H9 (cell line): Measurements from ENCODE around the gene PRKAG2. TPM values are rescaled to one million over a fixed set of nuclear protein-coding genes. Genes with fewer than 3 reads are reported as not detected.
A peak's percentile ranks its signal among the peaks of the same experiment; 100 is the strongest.

Experiments
- DNase-seq: peaks from one replicate; pipeline ENCODE4 v3.0.0-alpha.2; 2017
- H2AFZ ChIP-seq: one replicate; pipeline ENCODE4 v1.6.1; 2013; ENCODE audit warnings: mild to moderate bottlenecking, low read length, control low read depth, moderate library complexity
- H2AK5ac ChIP-seq: 2 replicates; pipeline ENCODE4 v1.6.1; 2013; ENCODE audit warnings: low read length, control low read depth, mixed read lengths; ENCODE audit not compliant: insufficient read length
- H2BK120ac ChIP-seq: one replicate; pipeline ENCODE4 v1.6.1; 2013; ENCODE audit warnings: low read depth, mild to moderate bottlenecking, low read length, control low read depth, inconsistent platforms; ENCODE audit not compliant: poor library complexity, severe bottlenecking
- H2BK12ac ChIP-seq: 2 replicates; pipeline ENCODE4 v1.6.1; 2013; ENCODE audit warnings: low read length, control low read depth, mixed read lengths, low read depth; ENCODE audit not compliant: insufficient read length
- H2BK15ac ChIP-seq: 2 replicates; pipeline ENCODE4 v1.6.1; 2013; ENCODE audit warnings: low read depth, low read length, control low read depth
- H2BK20ac ChIP-seq: one replicate; pipeline ENCODE4 v1.6.1; 2013; ENCODE audit warnings: low read depth, mild to moderate bottlenecking, low read length, control low read depth, inconsistent platforms; ENCODE audit not compliant: poor library complexity, severe bottlenecking
- H2BK5ac ChIP-seq: 2 replicates; pipeline ENCODE4 v1.6.1; 2013; ENCODE audit warnings: low read length, control low read depth, mixed read lengths; ENCODE audit not compliant: insufficient read length
- H3K14ac ChIP-seq: 2 replicates; pipeline ENCODE4 v1.6.1; 2013; ENCODE audit warnings: low read length, control low read depth; ENCODE audit not compliant: insufficient read depth
- H3K18ac ChIP-seq: 2 replicates; pipeline ENCODE4 v1.6.1; 2013; ENCODE audit warnings: low read depth, mild to moderate bottlenecking, mixed read lengths, low read length, control low read depth; ENCODE audit not compliant: insufficient read length
- H3K23ac ChIP-seq: 2 replicates; pipeline ENCODE4 v1.6.1; 2013; ENCODE audit warnings: low read length, control low read depth, mixed read lengths, low read depth; ENCODE audit not compliant: insufficient read length
- H3K23me2 ChIP-seq: 2 replicates; pipeline ENCODE4 v1.6.1; 2013; ENCODE audit warnings: low read depth, mild to moderate bottlenecking, mixed read lengths, low read length, control low read depth; ENCODE audit not compliant: insufficient read length, poor library complexity, severe bottlenecking
- H3K27ac ChIP-seq: 2 replicates; pipeline ENCODE4 v1.5.1; 2013; ENCODE audit warnings: low read length, control low read depth, mixed read lengths, low read depth; ENCODE audit not compliant: insufficient read length
- H3K27me3 ChIP-seq: 2 replicates; pipeline ENCODE4 v1.6.1; 2013; ENCODE audit warnings: low read length, control low read depth, inconsistent platforms; ENCODE audit not compliant: insufficient read depth
- H3K4ac ChIP-seq: 2 replicates; pipeline ENCODE4 v1.6.1; 2013; ENCODE audit warnings: low read depth, mild to moderate bottlenecking, control low read depth, inconsistent platforms, low read length, moderate library complexity
- H3K4me1 ChIP-seq: 2 replicates; pipeline ENCODE4 v1.6.1; 2013; ENCODE audit warnings: low read length, control low read depth, inconsistent platforms; ENCODE audit not compliant: insufficient read depth
- H3K4me2 ChIP-seq: 2 replicates; pipeline ENCODE4 v1.6.1; 2013; ENCODE audit warnings: low read length, control low read depth, mixed read lengths; ENCODE audit not compliant: insufficient read length, insufficient read depth
- H3K56ac ChIP-seq: 2 replicates; pipeline ENCODE4 v1.6.1; 2013; ENCODE audit warnings: low read depth, mild to moderate bottlenecking, mixed read lengths, low read length, control low read depth; ENCODE audit not compliant: insufficient read length
- H3K79me1 ChIP-seq: 2 replicates; pipeline ENCODE4 v1.6.1; 2013; ENCODE audit warnings: low read depth, mild to moderate bottlenecking, moderate library complexity, low read length, control low read depth, inconsistent platforms; ENCODE audit not compliant: insufficient read depth, poor library complexity, severe bottlenecking
- H3K79me2 ChIP-seq: 2 replicates; pipeline ENCODE4 v1.6.1; 2013; ENCODE audit warnings: low read length, control low read depth, inconsistent platforms; ENCODE audit not compliant: insufficient read depth
- H3K9ac ChIP-seq: 2 replicates; pipeline ENCODE4 v1.6.1; 2013; ENCODE audit warnings: low read length, control low read depth, mixed read lengths; ENCODE audit not compliant: insufficient read length; ENCODE audit errors: extremely low read depth
- H3K9me3 ChIP-seq: one replicate; pipeline ENCODE4 v1.6.1; 2013; ENCODE audit warnings: low read depth, low read length, inconsistent platforms; ENCODE audit not compliant: control insufficient read depth
- H3T11ph ChIP-seq: one replicate; pipeline ENCODE4 v1.6.1; 2013; ENCODE audit warnings: mild to moderate bottlenecking, low read length, control low read depth, inconsistent platforms
- H4K20me1 ChIP-seq: one replicate; pipeline ENCODE4 v1.6.1; 2013; ENCODE audit not compliant: control insufficient read depth, insufficient read length, insufficient read depth
- H4K5ac ChIP-seq: 2 replicates; pipeline ENCODE4 v1.6.1; 2013; ENCODE audit warnings: low read depth, mild to moderate bottlenecking, mixed read lengths, low read length, control low read depth; ENCODE audit not compliant: insufficient read length
- H4K8ac ChIP-seq: replicated peaks from 2 replicates; pipeline ENCODE4 v1.6.1; 2013; ENCODE audit warnings: low read length, control low read depth, mixed read lengths, low read depth; ENCODE audit not compliant: insufficient read length
- H4K91ac ChIP-seq: 2 replicates; pipeline ENCODE4 v1.6.1; 2013; ENCODE audit warnings: low read depth, mild to moderate bottlenecking, moderate library complexity, mixed read lengths, low read length, control low read depth; ENCODE audit not compliant: insufficient read length
- H3K27ac Mint-ChIP-seq, 3 experiments: 2 replicates in 2 of 3; 3 replicates in 1 of 3; pipeline ENCODE4 v1.8.0; 2020 to 2021; ENCODE audit warnings: mixed read lengths in 3 of 3, mild to moderate bottlenecking in 1 of 3, moderate library complexity in 1 of 3
- H3K27me3 Mint-ChIP-seq: 2 replicates; pipeline ENCODE4 v1.8.0; 2021; ENCODE audit warnings: low read depth, mild to moderate bottlenecking, moderate library complexity, mixed read lengths
- H3K36me3 Mint-ChIP-seq, 3 experiments: 2 replicates in 2 of 3; 3 replicates in 1 of 3; pipeline ENCODE4 v1.8.0; 2020 to 2021; ENCODE audit warnings: low read depth in 3 of 3, mixed read lengths in 3 of 3; ENCODE audit not compliant: insufficient read depth in 1 of 3
- H3K4me1 Mint-ChIP-seq, 2 experiments: 2 replicates each; pipeline ENCODE4 v1.8.0; 2020; ENCODE audit warnings: mixed read lengths in 2 of 2
- H3K4me3 Mint-ChIP-seq, 2 experiments: 2 replicates in 1 of 2; 3 replicates in 1 of 2; pipeline ENCODE4 v1.8.0; 2020 to 2021; ENCODE audit warnings: mild to moderate bottlenecking in 2 of 2, mixed read lengths in 2 of 2, moderate library complexity in 1 of 2
- H3K9me3 Mint-ChIP-seq, 2 experiments: 2 replicates in 1 of 2; 3 replicates in 1 of 2; pipeline ENCODE4 v1.8.0; 2020; ENCODE audit warnings: mild to moderate bottlenecking in 2 of 2, mixed read lengths in 2 of 2, moderate library complexity in 1 of 2
- CTCF ChIP-seq: fragments of 200-600 bp; sonication (generic); conservative IDR thresholded peaks from 3 replicates; pipeline ENCODE4 v1.8.0; 2021; ENCODE audit warnings: antibody characterized with exemption, mild to moderate bottlenecking
- WGBS: extraction: QIAGEN DNeasy Blood & Tissue Kit; methylation state at CpG from one replicate; pipeline ENCODE4 v1.1.7; 2013; ENCODE audit warnings: missing lambda C conversion rate, low lambda C conversion rate, mixed read lengths; ENCODE audit not compliant: insufficient read length; ENCODE audit errors: extremely low coverage; 5-methylcytosine and 5-hydroxymethylcytosine counted together
- total RNA-seq: library from RNA; stranded (reverse); gene quantifications from 2 replicates; pipeline ENCODE4 v1.2.1, GENCODE V29; 2021

PRKAG2 gene
- total RNA-seq, 1 experiment from 2014 or later, result 11.8 TPM

GRCh38 chr7:151833691-151834090 is 43.2 kb downstream of the PRKAG2 start:
- no peak overlapping the region for H3K9ac ChIP-seq
- H3K27me3 ChIP-seq, result no peaks in the 10 kb centered on the region; the same call in 1 of the 2 replicates
- no peak overlapping the region for H2AFZ ChIP-seq
- Mint-ChIP-seq H3K4me1 (peaks cover 15% of the 10 kb centered on the region in 2 experiments), H3K9me3 (no peaks in the 10 kb centered on the region; a peak in 2 of 5 replicates), H3K27ac (no peak overlapping the region), H3K4me3 (no peak overlapping the region), H3K36me3 (no peaks in the 10 kb centered on the region), H3K27me3 (peaks cover 2% of the 10 kb centered on the region)
- H3K79me2 ChIP-seq, result no peaks in the 10 kb centered on the region
- H3K14ac ChIP-seq, result no peak overlapping the region
- no peak overlapping the region for H3T11ph ChIP-seq
- no peak overlapping the region for H3K23ac ChIP-seq
- TF ChIP-seq CTCF, result peak; percentile 38; the same call in 1 of the 3 replicates
- no peak overlapping the region for H2AK5ac ChIP-seq
- no peaks in the 10 kb centered on the region; the same call in 1 of the 2 replicates for H3K4me1 ChIP-seq
- no peaks in the 10 kb centered on the region for H3K9me3 ChIP-seq
- no peak overlapping the region for H3K27ac ChIP-seq
- no peak overlapping the region for H2BK15ac ChIP-seq
- no peak overlapping the region for H2BK5ac ChIP-seq
- no peaks in the 10 kb centered on the region for H3K79me1 ChIP-seq
- no peak overlapping the region for H3K4me2 ChIP-seq
- no peaks in the 10 kb centered on the region for H3K23me2 ChIP-seq
- no CpG with 5 or more reads among the region's 7 CpGs for WGBS
- no peak overlapping the region for H3K4ac ChIP-seq
- H4K20me1 ChIP-seq, result no peaks in the 10 kb centered on the region
- DNase-seq, result no peak
- H3K18ac ChIP-seq, result no peak overlapping the region
- H2BK120ac ChIP-seq, result no peak overlapping the region
- H3K56ac ChIP-seq, result no peak overlapping the region
- H4K91ac ChIP-seq, result no peak overlapping the region
- H4K8ac ChIP-seq, result no peak overlapping the region
- no peak overlapping the region for H2BK20ac ChIP-seq
- no peak overlapping the region for H2BK12ac ChIP-seq
- no peak overlapping the region for H4K5ac ChIP-seq
